Left lobe of liver (tissue), 2 donors: Measurements from ENCODE around the gene ACTL9. TPM values are rescaled to one million over a fixed set of nuclear protein-coding genes. Genes with fewer than 3 reads are reported as not detected.
"Not testable (repeated sequence)": the region's sequence is repeated elsewhere in the genome, so short reads cannot be mapped to it uniquely, and the experiment has no call there.

Experiments
- ATAC-seq: fragments of 200-7000 bp; cut with Tn5 transposase; one replicate; pipeline ENCODE4 v1.9.1; 2020; ENCODE audit warnings: mild to moderate bottlenecking, moderate library complexity
- DNase-seq: peaks from one replicate; pipeline ENCODE4 v3.0.0-alpha.2; 2020; ENCODE audit warnings: low spot score
- total RNA-seq: library from RNA; stranded (reverse); gene quantifications from one replicate; pipeline ENCODE4 v1.2.1, GENCODE V29; 2021
- donor health status: DM: no; HTN: no; CAD: no; lungs with moderate emphysema.
- donor health status: DM: no; HTN: yes; CAD: no.

The ACTL9 gene, protein sequence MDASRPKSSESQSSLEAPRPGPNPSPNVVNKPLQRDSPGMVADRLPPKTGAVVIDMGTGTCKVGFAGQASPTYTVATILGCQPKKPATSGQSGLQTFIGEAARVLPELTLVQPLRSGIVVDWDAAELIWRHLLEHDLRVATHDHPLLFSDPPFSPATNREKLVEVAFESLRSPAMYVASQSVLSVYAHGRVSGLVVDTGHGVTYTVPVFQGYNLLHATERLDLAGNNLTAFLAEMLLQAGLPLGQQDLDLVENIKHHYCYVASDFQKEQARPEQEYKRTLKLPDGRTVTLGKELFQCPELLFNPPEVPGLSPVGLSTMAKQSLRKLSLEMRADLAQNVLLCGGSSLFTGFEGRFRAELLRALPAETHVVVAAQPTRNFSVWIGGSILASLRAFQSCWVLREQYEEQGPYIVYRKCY
- total RNA-seq: not detected

DNA sequence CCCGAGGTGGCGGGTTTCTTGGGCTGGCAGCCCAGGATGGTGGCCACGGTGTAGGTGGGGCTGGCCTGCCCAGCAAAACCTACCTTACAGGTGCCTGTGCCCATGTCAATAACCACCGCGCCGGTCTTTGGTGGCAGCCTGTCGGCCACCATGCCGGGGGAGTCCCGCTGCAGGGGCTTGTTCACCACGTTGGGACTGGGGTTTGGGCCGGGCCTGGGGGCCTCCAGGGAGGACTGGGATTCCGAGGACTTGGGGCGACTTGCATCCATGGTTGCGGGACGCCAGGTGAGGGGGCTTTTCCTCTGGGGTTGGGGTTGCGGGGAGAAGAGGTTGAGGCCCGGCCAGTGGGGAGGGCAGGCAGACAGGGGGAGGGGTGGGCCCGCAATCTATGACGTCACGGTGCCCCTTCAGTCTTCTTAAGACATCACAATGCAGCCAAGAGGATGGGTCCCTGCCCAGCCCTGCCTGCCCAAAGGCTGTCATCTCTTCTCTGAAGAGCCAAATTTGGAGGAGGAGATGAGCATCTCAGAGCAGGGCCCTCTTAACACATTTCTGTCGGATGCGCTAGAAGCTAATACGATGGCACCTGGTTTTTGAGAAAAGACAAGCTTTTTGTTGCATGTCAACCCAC, at the start of gene ACTL9:
Gene ACTL9 (minus strand): TSS at position 363 of the 631 bp plus-strand sequence. CDS start 94 bp downstream, at position 269.
- ATAC-seq: no peak
- DNase-seq: no peak

DNA sequence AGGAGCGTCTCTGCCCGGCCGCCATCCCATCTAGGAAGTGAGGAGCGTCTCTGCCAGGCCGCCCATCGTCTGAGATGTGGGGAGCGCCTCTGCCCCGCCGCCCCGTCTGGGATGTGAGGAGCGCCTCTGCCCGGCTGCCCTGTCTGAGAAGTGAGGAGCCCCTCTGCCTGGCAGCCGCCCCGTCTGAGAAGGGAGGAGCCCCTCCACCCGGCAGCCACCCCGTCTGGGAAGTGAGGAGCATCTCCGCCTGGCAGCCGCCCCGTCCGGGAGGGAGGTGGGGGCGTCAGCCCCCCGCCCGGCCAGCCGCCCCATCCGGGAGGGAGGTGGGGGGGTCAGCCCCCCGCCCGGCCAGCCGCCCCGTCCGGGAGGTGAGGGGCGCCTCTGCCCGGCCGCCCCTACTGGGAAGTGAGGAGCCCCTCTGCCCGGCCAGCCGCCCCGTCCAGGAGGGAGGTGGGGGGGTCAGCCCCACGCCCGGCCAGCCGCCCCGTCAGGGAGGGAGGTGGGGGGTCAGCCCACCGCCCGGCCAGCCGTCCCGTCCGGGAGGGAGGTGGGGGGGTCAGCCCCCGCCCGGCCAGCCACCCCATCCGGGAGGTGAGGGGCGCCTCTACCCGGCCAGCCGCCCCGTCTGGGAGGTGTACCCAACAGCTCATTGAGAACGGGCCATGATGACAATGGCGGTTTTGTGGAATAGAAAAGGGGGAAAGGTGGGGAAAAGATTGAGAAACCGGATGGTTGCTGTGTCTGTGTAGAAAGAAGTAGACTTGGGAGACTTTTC, 40.9 kb upstream of the ACTL9 start:
- not testable (repeated sequence) for ATAC-seq, DNase-seq

DNA sequence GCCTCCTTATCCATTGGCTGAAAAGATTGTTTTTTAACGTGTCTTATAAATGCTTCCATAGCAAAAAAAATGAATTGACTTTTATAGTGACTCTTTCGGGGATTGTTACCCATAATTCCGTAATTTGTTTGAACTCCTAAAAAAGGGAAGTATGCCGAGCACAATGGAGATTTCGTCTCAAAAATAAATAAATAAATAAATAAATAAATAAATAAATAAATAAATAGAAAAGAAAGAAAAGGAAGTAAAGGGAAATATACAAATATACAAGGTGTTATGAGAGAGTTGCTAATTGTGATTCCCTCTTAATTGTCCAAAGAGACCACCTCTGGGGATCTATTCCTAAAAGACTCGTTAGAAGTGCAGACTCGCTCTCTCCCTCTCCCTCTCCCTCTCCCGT, 39.8 kb upstream of the ACTL9 start:
- no peak for ATAC-seq
- no peak for DNase-seq

DNA sequence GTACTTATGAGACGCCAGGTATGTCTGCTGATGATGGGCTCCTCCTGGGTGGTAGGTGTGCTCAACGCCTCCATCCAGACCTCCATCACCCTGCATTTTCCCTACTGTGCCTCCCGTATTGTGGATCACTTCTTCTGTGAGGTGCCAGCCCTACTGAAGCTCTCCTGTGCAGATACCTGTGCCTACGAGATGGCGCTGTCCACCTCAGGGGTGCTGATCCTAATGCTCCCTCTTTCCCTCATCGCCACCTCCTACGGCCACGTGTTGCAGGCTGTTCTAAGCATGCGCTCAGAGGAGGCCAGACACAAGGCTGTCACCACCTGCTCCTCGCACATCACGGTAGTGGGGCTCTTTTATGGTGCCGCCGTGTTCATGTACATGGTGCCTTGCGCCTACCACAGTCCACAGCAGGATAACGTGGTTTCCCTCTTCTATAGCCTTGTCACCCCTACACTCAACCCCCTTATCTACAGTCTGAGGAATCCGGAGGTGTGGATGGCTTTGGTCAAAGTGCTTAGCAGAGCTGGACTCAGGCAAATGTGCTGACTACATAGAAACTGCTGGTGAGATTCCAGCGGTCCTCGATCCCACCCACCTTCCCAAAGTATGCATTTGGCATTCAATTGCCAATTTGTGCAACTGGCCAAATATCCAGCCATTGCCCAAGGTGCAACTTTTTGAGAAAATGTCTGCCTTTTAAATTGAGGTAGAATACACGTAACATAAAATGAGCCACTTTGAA, 33.0 kb upstream of the ACTL9 start:
- no peak for DNase-seq
- ATAC-seq: no peak

DNA sequence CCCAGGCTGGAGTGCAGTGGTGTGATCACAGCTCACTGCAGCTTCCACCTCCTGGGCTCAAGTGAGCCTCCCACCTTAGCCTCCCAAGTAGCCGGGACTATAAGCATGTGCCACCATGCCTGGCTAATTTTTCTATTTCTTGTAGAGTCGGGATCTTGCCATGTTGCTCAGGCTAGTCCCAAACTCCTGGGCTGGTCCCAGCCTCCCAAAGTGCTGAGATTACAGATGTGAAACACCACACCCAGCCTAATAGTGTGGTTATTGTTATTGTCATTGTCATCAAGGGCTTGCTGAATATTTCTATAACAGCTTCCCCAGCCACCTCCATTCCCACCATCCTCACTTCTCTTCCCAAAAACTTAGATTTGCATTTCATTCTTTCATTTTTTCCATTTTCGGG, 25.7 kb upstream of the ACTL9 start:
- no peak for ATAC-seq
- no peak for DNase-seq

DNA sequence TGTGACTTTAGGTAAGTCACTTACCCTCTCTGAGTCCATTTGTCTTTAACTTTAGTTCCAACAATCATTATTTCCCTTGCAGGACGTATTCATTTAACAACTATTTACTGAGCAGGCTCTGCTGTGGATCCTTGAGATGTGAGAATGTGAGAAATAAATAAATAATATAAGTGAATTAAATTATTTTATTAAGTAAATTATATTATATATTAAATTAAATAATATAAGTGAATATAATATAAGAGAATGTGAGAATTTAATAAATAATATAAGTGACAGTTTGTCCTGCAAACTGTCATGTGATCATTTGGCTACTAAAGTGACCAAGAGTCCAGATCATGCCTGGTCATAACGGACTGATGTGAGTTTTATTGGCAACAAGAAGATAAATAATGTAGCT, 23.4 kb upstream of the ACTL9 start:
- DNase-seq (no peak), ATAC-seq (no peak)

DNA sequence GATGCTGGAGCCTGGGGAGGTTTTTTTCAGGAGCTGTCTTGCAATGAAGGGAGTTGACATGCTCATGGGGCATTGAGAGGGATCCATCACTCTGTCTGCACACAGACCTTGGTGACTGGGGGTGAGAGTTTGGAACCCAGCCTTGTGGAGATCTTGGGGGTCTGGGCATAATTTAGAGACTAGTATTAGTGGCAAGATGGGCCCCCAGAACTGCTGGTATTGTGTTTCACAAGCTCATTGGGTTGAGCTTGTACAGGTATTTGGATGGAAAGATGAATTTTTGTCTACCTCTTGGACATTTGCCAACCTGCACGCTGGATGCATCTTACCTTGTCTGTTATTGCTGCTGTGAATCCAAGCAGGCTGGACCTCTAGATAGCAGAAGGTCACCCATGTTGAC, 22.7 kb upstream of the ACTL9 start, which contains the start of gene OR2Z1:
Gene OR2Z1 (plus strand): TSS at position 301 of the 400 bp plus-strand sequence. CDS start 9,395 bp downstream, outside the sequence.
- DNase-seq (no peak), ATAC-seq (no peak)

DNA sequence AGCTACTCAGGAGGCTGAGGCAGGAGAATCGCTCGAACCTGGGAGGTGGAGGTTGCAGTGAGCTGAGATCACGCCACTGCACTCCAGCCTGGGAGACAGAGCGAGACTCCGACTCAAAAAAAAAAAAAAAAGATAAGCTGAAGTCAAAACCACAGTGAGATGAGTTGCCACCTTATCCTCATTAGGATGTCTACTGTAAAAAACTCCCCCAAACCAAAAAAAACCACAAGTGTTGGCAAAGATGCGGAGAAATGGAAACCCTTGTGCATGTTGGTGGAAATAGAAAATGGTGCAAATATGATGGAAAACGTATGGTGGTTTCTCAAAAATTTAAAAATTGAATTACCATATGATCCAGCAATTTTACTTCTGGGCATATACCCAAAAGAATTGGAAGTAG, 11.7 kb upstream of the ACTL9 start:
- DNase-seq: not testable (repeated sequence)

DNA sequence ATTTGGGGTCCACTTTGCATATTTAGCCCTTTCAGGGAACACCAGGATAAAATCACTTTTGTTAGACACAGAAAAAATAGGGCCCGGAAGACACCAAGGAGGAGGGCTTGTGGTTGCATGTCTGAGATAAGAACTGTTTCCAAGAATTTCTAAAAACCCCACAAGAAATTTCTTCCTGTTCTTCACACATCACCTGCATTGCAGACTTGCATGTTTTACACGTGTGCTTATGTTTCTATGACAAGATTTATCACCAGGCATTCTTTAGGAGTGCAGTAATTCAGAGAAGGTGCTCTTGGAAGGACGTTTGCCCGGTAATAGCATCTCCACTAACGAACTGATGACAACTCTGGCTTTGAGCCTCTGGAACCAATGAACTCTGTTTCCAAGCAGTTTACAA, 7.1 kb upstream of the ACTL9 start:
- DNase-seq (no peak), ATAC-seq (no peak)

More for the DNA sequence above, 11.7 kb upstream of the ACTL9 start:
- not testable (repeated sequence) for ATAC-seq

DNA sequence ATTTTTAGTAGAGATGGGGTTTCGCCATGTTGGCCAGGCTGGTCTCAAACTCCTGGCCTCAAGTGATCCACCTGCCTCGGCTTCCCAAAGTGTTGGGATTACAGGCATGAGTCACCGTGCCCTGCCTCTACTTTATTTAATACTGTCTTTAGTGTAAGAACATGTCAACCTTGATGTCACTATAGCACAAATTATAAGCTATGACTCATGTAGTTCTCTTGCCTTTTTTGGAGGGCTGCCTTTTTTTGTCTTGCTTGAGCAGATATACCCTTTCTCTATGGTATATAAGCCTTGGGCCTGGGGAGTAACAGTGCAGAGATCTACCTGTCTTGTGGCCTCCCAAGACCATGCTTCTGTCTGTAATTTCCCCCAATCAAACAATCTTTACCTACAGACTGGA, 6.7 kb upstream of the ACTL9 start:
- not testable (repeated sequence) for ATAC-seq, DNase-seq

DNA sequence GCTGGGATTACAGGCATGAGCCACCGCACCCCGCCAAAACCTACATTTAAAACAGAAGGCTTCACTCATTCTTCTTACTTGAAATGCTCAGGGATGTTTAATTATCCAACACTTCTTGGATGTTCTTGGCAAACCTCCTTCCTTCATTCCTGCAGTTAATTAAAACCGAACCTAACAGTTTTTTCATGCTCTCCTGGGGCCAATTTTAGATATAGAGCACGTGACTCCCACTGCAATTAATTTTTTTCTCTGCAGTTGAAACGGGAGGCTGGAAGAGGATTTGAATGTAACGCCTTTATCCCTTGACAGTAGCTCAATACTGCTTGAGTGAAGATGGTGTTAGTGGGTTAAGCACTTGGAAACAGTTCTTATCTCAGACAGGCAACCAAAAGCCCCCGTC, 4.6 kb upstream of the ACTL9 start:
- no peak for DNase-seq
- no peak for ATAC-seq

DNA sequence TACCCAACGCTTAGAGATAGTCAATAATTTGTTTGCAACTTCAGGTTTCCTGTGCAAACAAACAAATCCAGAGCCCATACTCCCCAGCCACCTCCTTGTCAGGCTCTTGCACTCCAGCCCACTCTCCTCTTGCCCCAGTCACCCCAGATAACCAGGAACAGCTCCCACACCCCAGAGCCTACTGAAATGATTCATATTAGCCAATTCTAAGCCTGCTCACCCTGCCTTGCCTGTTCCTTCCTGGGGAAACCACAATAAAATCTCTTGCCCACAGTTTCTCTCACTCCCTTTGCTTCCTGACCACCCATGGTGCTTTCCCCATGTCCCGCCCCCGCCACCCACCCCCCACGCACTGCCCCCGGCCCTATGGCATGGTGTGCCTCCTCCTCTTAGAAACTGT, 3.8 kb upstream of the ACTL9 start:
- ATAC-seq (no peak), DNase-seq (no peak)

DNA sequence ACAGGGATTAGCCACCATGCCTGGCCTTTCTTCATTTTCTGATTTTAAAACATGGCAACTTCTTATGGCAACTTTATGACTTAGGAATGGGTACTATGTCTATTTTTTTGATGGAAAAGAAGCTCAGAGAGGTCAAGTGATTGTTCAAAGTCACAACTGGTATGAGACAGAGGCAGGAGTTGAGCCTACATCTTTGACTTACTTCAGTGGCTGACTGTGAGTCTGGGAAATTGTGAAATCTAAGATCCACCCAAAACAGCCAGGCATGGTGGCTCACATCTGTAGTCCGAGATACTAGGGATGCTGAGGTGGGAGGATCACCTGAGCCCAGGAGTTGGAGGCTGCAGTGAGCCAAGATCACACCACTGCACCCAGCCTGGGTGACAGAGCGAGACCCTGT, 2.4 kb upstream of the ACTL9 start:
- ATAC-seq (no peak), DNase-seq (no peak)

DNA sequence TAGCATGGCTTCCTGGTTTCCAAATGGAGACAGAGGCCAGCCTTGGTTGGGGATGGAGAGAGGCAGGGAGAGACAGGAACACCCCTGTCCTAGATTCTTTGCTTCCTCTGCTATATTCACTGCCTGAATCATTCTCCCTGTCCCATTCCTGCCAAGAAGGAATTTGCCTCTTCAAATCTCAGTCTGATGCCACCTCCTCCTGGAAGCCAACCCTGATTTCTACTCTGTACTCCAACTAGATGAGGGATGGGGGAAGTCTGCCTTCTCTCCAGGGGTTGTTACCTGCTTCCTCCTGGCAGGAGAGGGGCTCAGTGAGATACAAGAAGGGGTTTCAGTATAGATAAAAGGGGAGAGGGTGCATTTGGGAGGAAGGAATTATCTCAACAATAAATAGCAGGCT, 1.3 kb upstream of the ACTL9 start:
- DNase-seq: no peak
- ATAC-seq: no peak

DNA sequence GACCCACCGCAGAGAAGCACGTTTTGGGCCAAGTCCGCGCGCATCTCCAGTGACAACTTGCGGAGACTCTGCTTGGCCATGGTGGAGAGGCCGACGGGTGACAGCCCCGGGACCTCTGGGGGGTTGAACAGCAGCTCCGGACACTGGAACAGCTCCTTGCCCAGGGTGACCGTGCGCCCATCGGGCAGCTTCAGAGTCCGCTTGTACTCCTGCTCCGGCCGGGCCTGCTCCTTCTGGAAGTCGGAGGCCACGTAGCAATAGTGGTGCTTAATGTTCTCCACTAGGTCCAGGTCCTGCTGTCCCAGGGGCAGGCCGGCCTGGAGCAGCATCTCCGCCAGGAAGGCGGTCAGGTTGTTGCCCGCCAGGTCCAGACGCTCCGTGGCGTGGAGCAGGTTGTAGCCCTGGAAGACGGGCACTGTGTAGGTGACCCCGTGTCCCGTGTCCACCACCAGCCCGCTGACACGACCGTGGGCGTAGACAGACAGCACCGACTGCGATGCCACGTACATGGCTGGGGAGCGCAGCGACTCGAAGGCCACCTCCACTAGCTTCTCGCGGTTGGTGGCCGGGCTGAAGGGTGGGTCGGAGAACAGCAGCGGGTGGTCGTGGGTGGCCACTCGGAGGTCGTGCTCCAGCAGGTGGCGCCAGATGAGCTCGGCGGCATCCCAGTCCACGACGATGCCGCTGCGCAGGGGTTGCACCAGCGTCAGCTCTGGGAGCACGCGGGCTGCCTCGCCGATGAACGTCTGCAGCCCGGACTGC, 743 bp downstream of the ACTL9 start:
- ATAC-seq: no peak
- no peak for DNase-seq

DNA sequence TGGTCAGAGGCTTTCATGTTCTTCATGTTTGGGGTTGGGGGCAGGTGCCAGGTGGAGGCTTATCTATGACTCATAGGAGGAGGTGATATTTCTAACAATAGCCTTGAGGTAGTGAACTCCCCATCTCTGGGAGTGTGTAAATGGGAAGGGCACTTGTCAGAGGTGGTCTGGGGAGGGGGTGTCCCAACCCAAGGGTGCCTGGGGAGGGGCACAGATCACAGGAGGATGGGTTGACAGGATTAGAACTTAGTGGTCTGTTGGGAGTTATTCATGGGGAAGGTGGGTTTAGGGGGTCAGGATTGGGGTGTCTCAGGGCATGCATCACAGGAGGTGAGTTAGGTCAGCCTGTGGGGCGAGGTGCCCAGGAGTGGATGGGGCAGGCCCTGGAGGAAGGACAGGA, 1.6 kb downstream of the ACTL9 start:
- no peak for DNase-seq
- ATAC-seq: no peak

DNA sequence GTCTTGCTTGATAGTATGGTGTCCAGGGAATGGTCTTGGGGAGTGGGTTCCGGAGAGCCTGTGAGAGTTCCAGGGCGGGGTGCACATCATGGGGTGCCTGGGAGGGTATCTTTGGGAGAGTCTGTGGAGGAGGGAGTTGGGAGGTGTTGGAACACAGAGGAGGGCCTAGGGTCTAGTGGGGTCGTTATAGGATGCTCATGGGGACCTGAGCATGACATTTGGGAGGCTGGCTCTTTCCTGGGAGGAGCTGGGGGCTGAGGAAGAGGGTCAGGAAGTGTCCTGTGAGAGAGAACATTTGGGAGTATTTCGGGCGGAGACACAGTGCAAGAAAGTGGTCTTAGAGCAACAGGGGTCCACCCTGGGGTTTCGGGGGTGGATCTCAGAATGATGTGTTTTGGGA, 2.7 kb downstream of the ACTL9 start:
- ATAC-seq (no peak), DNase-seq (no peak)

DNA sequence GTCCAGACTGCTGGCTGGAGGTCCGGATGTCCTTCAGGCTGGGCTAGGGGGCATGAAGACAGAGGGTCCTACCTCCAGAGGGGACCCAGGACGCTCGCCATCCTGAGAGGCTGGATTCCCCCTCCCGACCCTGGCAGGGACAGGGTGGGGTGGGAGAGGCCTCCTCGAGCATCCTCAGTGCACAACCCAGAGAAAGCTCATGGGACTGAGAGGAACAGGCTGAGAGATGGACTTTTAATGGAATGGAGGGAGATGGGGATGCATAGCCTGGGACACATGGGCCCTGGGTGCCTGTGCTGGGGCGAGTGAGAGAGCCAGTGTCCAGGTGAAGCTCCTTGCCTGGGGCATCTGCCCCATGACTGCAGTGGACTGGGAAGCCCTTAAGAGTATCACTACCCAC, 3.1 kb downstream of the ACTL9 start:
- ATAC-seq (no peak), DNase-seq (no peak)

DNA sequence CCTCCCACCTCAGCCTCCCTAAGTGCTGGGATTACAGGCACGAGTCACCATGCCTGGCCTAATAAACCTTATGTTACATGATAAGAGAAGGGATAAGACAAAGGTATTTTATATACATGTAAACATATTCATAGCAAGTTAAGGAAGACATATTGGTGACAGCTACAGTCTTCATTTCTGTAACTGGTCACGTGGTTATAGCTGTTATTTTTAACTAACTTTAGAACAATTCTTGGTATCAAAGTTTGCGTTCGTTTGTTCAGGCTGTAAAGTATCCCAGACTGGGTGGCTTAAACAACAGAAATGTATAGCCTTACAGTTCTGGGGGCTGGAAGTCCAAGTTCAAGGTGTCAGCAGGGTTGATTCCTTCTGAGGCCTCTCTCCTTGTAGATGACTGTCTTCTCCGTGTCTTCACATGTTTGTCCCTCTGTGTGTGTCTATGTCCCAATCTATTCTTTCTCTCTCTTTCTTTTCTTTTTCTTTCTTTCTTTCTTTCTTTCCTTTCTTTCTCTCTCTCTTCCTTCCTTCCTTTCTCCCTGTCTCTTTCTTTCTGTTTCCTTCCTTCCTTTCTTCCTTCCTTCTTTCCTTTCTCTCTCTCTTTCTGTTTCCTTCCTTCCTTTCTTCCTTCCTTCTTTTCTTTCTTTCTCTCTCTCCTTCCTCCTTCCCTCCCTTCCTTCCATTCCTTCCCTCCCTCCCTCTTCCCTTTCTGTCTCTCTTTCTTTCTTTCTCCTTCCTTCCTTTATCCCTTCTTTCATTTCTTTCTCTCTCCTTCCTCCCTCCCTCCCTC, 7.6 kb downstream of the ACTL9 start:
- DNase-seq: no peak
- no peak for ATAC-seq
